C4-2B (cell line): Measurements from ENCODE around the gene OR51T1.

ENCODE experiments used
- H3K27ac ChIP-seq: fragments of 450-650 bp; 2 replicates; pipeline ENCODE4 v1.5.1; 2017
- CTCF ChIP-seq: fragments of 450-650 bp; conservative IDR thresholded peaks from 2 replicates; pipeline ENCODE4 v1.5.1; 2017; ENCODE audit warnings: mild to moderate bottlenecking
- ZFX ChIP-seq: fragments of 450-650 bp; IDR thresholded peaks from 2 replicates; pipeline ENCODE4 v1.6.1; 2017

OR51T1 gene

GRCh38 chr11:4865855-4866254, 15.8 kb upstream of the OR51T1 start:
- TF ChIP-seq CTCF (no peak), ZFX (no peak)
- H3K27ac ChIP-seq = no peak overlapping the region

DNA sequence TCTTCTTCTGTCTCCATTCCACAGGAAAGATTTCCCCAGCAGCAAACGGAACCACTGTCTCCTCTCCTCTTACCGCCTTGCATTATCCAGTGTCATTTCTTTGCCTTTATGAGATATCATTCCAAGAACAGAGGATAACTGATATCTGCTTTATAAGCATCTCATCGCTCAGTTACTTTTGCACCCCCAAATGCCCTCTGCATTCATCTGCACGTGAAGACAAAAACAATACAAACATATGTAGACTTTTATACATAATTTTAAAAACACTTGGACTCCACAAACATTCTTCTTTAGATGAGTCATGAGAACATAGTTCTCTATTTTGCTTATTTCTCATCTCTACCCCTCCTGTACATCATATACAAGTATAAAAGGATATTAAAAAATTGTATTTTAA, 512 bp upstream of the OR51T1 start:
- TF ChIP-seq ZFX (no peak), CTCF (no peak)
- no peak overlapping the region for H3K27ac ChIP-seq

DNA sequence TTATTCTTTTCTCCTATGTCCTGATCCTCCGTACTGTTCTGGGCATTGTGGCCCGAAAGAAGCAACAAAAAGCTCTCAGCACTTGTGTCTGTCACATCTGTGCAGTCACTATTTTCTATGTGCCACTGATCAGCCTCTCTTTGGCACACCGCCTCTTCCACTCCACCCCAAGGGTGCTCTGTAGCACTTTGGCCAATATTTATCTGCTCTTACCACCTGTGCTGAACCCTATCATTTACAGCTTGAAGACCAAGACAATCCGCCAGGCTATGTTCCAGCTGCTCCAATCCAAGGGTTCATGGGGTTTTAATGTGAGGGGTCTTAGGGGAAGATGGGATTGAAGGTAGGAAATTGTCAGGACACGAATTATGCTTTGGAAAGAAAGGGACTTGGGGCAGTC, 843 bp downstream of the OR51T1 start:
- no peak overlapping the region for H3K27ac ChIP-seq
- no peak for TF ChIP-seq ZFX
- TF ChIP-seq CTCF = no peak

DNA sequence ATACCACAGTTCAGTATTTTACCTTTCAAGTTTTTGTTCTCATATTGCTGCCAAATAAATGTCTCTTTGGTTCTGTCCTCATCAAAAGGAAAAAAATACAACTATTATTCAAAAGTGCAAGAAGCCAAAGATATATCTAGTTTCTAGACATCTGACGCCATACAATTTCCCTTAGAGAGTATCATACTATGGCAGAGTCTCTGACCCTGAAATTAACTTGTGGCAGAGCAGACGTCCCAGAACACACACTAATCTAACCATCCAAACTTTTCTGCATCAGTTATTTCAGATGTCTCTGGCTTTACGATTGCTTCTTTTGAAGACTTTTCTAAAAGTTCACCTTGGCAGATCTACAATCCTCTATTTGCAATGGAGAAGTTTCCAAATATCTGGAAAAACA, 2.7 kb downstream of the OR51T1 start:
- H3K27ac ChIP-seq = no peak overlapping the region
- TF ChIP-seq ZFX = no peak
- TF ChIP-seq CTCF = no peak

- no peak overlapping the region for H3K27ac ChIP-seq
- no peak for TF ChIP-seq ZFX
These were observed 4.5 kb downstream of the OR51T1 start for GRCh38 chr11:4886186-4886585.

- no peak overlapping the region for H3K27ac ChIP-seq
- TF ChIP-seq CTCF (no peak), ZFX (no peak)
These were observed 5.9 kb downstream of the OR51T1 start for GRCh38 chr11:4887591-4887990.

GRCh38 chr11:4890279-4890678, 8.6 kb downstream of the OR51T1 start:
- no peak for TF ChIP-seq ZFX
- H3K27ac ChIP-seq = no peak overlapping the region

DNA sequence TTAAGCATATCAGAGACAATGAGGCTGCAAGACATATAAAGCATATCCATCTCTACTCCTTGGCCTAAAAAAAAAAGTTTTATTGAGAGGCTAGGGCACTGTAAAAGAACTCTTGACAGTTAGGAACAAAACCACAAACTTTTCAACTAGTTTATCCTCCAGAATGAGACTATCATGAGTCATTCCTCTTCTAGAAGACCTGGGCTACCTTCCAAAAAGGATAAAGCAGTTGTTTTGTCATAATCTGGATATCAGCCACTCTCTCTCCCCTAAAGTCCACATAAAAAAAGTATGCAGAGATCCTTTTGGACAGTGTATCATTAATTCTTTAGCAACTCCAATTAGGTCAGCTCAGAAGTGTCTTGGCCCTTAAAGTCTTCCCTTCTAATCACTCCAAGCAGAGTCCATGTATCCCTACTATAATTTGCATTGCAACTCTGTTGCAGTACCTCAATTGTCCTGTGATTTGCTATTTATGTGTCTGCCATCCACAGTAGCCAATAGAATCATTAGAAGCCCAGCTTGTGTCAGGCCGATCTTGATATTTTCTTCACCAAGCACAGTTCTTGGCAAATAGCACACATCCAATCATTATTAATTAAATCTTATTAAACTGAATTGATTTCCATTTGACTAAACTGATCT, 10.4 kb downstream of the OR51T1 start:
- H3K27ac ChIP-seq = no peak overlapping the region
- TF ChIP-seq ZFX (no peak), CTCF (peak; percentile 16; the same call in 1 of the 2 replicates)
